ENCODE results near the gene CABLES1. TPM values are rescaled to one million over a fixed set of nuclear protein-coding genes. Genes with fewer than 3 reads are reported as not detected.

Gene CABLES1
- polyA plus RNA-seq, 1 of the 3 experiments (the other 2 are of a cell fraction), result 2.2 TPM

DNA sequence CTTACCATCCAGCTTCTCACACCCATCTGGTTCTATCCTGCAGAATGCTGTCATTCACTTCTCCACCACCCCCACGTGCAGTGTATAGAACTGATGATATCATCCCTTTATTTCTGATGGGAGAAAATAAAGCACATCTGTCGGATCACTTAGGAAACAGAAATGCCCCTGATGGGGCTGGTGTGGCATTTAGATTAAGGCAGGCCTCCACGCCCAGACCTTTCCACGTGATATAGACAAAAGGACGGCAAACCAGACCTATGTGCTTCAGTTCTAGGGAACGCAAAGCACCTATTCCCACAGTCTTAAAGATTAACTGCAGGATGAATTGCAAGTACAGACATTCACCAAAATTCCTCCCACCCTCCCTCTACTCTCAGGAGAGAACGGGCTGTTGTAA lies 27.6 kb upstream of the CABLES1 start:
- no peaks in the 10 kb centered on the region for H3K9me2 ChIP-seq
- H3K36me3 ChIP-seq (replicated peaks in 1 of 2; ENCODE audit: control insufficient read depth in 1 of 2, insufficient read depth in 2 of 2, low read length in 1 of 2), result no peaks in the 10 kb centered on the region
- no peaks in the 10 kb centered on the region for H3K9me3 ChIP-seq
- peak overlapping the region in 1 of 2 experiments; percentile 75; a peak in 2 of 4 replicates for H3K27ac ChIP-seq (ENCODE audit: low read depth in 2 of 2, low read length in 1 of 2)
- ChIA-PET CTCF (no interaction called here), POLR2A (no interaction called here)
- no peaks in the 10 kb centered on the region for H4K20me1 ChIP-seq (ENCODE audit: insufficient read depth)
- no peaks in the 10 kb centered on the region for H3K79me2 ChIP-seq (ENCODE audit: insufficient read depth)
- no peak overlapping the region for H3K9ac ChIP-seq
- H3K4me3 ChIP-seq (ENCODE audit: low read depth in 2 of 2, low read length in 1 of 2), result no peak overlapping the region
- peak; percentile 26 for DNase-seq
- WGBS (ENCODE audit: low lambda C conversion rate), result 77% methylated on average over 7 of the region's 7 CpGs
- TF ChIP-seq, protein P1, sequence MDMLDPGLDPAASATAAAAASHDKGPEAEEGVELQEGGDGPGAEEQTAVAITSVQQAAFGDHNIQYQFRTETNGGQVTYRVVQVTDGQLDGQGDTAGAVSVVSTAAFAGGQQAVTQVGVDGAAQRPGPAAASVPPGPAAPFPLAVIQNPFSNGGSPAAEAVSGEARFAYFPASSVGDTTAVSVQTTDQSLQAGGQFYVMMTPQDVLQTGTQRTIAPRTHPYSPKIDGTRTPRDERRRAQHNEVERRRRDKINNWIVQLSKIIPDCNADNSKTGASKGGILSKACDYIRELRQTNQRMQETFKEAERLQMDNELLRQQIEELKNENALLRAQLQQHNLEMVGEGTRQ (IDR thresholded peaks at IDR 0.05; ENCODE audit: borderline replicate concordance, low read depth, low read length), result no peak
- TF ChIP-seq FOSL2 (IDR thresholded peaks at IDR 0.05; ENCODE audit: borderline replicate concordance, low read depth), result no peak
- TF ChIP-seq GATA2 (CRISPR knock-in tag; IDR thresholded peaks at IDR 0.05), result no peak
- TF ChIP-seq, protein P2, sequence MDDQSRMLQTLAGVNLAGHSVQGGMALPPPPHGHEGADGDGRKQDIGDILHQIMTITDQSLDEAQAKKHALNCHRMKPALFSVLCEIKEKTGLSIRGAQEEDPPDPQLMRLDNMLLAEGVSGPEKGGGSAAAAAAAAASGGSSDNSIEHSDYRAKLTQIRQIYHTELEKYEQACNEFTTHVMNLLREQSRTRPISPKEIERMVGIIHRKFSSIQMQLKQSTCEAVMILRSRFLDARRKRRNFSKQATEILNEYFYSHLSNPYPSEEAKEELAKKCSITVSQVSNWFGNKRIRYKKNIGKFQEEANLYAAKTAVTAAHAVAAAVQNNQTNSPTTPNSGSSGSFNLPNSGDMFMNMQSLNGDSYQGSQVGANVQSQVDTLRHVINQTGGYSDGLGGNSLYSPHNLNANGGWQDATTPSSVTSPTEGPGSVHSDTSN (IDR thresholded peaks at IDR 0.05), result no peak
- no peak for TF ChIP-seq ZBTB33 (IDR thresholded peaks at IDR 0.05; ENCODE audit: borderline replicate concordance, low read depth)
- TF ChIP-seq, protein P3, sequence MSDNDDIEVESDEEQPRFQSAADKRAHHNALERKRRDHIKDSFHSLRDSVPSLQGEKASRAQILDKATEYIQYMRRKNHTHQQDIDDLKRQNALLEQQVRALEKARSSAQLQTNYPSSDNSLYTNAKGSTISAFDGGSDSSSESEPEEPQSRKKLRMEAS (IDR thresholded peaks at IDR 0.05; ENCODE audit: low read depth), result no peak
- TF ChIP-seq ELF1 (IDR thresholded peaks at IDR 0.05), result no peak
- TF ChIP-seq IRF3 (IDR thresholded peaks at IDR 0.05; ENCODE audit: low read depth, low read length), result no peak
- no peak for TF ChIP-seq POLR2AphosphoS5 (IDR thresholded peaks at IDR 0.05; ENCODE audit: low read depth, low read length)
- TF ChIP-seq USF1 (IDR thresholded peaks at IDR 0.05; ENCODE audit: borderline replicate concordance, low read depth), result no peak
- no peak for TF ChIP-seq SIN3A (IDR thresholded peaks at IDR 0.05; ENCODE audit: borderline replicate concordance, low read depth, low read length)
- TF ChIP-seq FOXM1 (IDR thresholded peaks at IDR 0.05; ENCODE audit: low read depth), result no peak
- TF ChIP-seq GABPA (IDR thresholded peaks at IDR 0.05; ENCODE audit: low read depth), result no peak
- TF ChIP-seq RCOR1 (IDR thresholded peaks at IDR 0.05; ENCODE audit: low read length), result no peak
- TF ChIP-seq NRF1 (IDR thresholded peaks at IDR 0.05; ENCODE audit: low read depth, low read length), result no peak
- TF ChIP-seq NFIC (IDR thresholded peaks at IDR 0.05; ENCODE audit: borderline replicate concordance), result no peak
- no peak for TF ChIP-seq MEF2A (IDR thresholded peaks at IDR 0.05; ENCODE audit: borderline replicate concordance, low read depth)
- TF ChIP-seq SMC3 (IDR thresholded peaks at IDR 0.05; ENCODE audit: low read depth, low read length), result no peak
- TF ChIP-seq CHD2 (IDR thresholded peaks at IDR 0.05; ENCODE audit: low read length, partially characterized antibody), result no peak
- H3K27me3 ChIP-seq (ENCODE audit: insufficient read depth), result no peaks in the 10 kb centered on the region
- H3F3A ChIP-seq (replicated peaks; ENCODE audit: insufficient read depth), result peaks cover 26% of the 10 kb centered on the region
- peak overlapping the region; percentile 41; the same call in 1 of the 2 replicates for H3K4me2 ChIP-seq
- H3K4me1 ChIP-seq (ENCODE audit: control insufficient read depth in 1 of 2, insufficient read depth in 2 of 2, low read depth in 1 of 2, low read length in 1 of 2), result peaks cover 0 to 22% of the 10 kb centered on the region in 2 experiments; a peak in 1 of 4 replicates
- H2AFZ ChIP-seq (ENCODE audit: low read depth), result no peak overlapping the region
